GM12878 (cell line): Measurements from ENCODE around the gene CDH4.

Source experiments
- ESRRA ChIP-seq: IDR thresholded peaks from 2 replicates; pipeline ENCODE4 v1.6.1; 2012; ENCODE audit warnings: mild to moderate bottlenecking, low read length, improper control_type of control experiment
- NFYA ChIP-seq: IDR thresholded peaks from 2 replicates; pipeline ENCODE4 v1.6.1; 2011; ENCODE audit warnings: low read depth, mild to moderate bottlenecking, low read length, improper control_type of control experiment, borderline replicate concordance
- PAX8 ChIP-seq: fragments of 450-650 bp; IDR thresholded peaks from 2 replicates; pipeline ENCODE4 v1.6.1; 2017; ENCODE audit warnings: mild to moderate bottlenecking, moderate library complexity
- POLR2AphosphoS5 ChIP-seq: IDR thresholded peaks from 2 replicates; pipeline ENCODE4 v1.6.1; 2011; ENCODE audit warnings: mild to moderate bottlenecking, low read length, inconsistent platforms
- POU2F2 ChIP-seq: IDR thresholded peaks from 3 replicates; pipeline ENCODE4 v1.6.1; 2011; ENCODE audit warnings: low read depth, mild to moderate bottlenecking, low read length, borderline replicate concordance
- SIN3A ChIP-seq: IDR thresholded peaks from 2 replicates; pipeline ENCODE4 v1.6.1; 2012; ENCODE audit warnings: low read depth, low read length, improper control_type of control experiment
- TF ChIP-seq, protein P1 (sequence below), 3 experiments: IDR thresholded peaks in 2 of 3; conservative IDR thresholded peaks in 1 of 3; 2 replicates each; pipeline ENCODE4 v1.5.1; 2011; ENCODE audit warnings: low read depth in 3 of 3, low read length in 3 of 3, mild to moderate bottlenecking in 3 of 3, control low read depth in 2 of 3, moderate library complexity in 2 of 3, inconsistent platforms in 1 of 3, mixed read lengths in 1 of 3; ENCODE audit not compliant: control insufficient read depth in 2 of 3, insufficient read depth in 1 of 3; ENCODE audit errors: extremely low read depth in 1 of 3

DNA sequence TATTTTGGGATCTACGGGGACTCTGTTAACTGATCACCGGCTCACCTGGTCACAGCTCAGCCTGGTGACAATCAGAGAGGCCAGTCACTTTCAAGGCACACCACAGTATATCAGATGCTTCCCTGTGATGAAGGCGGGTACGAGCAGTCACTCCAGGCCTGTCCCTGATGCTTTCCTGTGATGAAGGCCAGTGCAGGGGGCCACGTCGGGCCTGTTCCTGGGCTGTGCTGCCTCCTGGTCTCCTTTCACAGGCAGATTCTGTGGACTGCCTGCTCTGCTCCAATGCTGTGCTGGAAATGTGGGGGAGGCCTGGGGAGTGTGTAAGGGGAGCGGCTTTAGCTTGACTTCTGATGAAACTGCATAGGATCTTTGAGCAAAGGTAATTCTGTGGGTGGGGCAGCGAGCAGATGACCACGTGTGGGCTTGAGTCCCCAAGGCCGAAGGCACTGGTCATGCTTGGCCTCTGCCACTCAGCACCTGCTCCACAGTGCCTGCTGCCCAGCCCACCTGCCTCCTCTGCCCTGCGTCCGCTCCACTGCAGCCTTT is 441.1 kb downstream of the CDH4 start:
- TF ChIP-seq SIN3A (no peak), ESRRA (no peak), PAX8 (no peak), POU2F2 (no peak), POLR2AphosphoS5 (no peak), NFYA (no peak)
- TF ChIP-seq, protein P1, sequence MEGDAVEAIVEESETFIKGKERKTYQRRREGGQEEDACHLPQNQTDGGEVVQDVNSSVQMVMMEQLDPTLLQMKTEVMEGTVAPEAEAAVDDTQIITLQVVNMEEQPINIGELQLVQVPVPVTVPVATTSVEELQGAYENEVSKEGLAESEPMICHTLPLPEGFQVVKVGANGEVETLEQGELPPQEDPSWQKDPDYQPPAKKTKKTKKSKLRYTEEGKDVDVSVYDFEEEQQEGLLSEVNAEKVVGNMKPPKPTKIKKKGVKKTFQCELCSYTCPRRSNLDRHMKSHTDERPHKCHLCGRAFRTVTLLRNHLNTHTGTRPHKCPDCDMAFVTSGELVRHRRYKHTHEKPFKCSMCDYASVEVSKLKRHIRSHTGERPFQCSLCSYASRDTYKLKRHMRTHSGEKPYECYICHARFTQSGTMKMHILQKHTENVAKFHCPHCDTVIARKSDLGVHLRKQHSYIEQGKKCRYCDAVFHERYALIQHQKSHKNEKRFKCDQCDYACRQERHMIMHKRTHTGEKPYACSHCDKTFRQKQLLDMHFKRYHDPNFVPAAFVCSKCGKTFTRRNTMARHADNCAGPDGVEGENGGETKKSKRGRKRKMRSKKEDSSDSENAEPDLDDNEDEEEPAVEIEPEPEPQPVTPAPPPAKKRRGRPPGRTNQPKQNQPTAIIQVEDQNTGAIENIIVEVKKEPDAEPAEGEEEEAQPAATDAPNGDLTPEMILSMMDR (IDR thresholded peaks at IDR 0.05 in 2 of 3, conservative IDR thresholded peaks at IDR 0.05 in 1 of 3; ENCODE audit: control insufficient read depth in 2 of 3, extremely low read depth in 1 of 3, insufficient read depth in 1 of 3, low read depth in 3 of 3, low read length in 3 of 3), result no peak
